Measurements from ENCODE around the gene LMOD3.

DNA sequence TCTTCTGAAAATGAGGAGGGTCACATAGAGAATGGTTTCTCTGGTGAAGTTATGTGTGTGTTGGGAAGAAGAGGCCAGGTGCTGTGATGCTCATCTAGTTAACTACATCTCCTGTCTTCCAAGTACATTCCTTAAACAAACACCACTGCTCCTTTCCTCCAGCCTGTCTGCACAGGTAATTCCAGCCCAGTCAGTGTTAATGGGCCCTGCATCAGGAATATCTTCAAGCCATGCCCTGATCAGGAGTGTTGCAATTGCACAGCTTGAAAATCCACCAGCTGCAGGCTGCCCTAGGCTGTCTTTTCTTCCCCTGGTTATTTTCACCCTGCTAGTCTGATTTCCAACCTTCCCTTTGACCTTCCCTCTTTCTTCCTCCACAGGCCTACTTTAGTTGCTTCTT, 41.9 kb upstream of the LMOD3 start:
- TF ChIP-seq RNF2 (IDR thresholded peaks at IDR 0.05; ENCODE audit: borderline replicate concordance, low read depth) (no peak), POLR2AphosphoS2 (conservative IDR thresholded peaks at IDR 0.05; ENCODE audit: low read length) (no peak), JUN (IDR thresholded peaks at IDR 0.05) (no peak)
